ENCODE data around the gene BMPER.

Gene BMPER

DNA sequence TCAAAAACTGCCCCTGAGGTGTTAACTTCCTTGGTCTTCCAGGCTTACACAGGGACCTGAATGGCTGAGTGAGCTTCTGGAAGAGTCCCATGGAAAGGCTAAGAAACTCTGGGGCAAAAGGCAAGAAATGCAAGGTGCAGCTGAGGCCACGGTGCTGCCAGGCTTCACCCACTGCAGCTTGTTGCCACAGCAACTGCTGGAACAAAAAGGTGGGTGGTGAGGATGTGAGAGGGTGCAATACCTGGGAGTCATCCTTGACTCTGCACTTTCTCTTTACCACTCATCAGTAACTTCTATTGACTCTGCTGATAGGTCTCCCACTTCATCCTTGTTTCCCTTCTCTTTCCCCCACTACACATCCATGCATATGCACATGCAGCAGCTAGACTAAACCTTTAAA lies 258.6 kb downstream of the BMPER start:
- ATAC-seq: no peak
- no peak for TF ChIP-seq ESRRG (CRISPR knock-in tag; IDR thresholded peaks at IDR 0.05)
- TF ChIP-seq TCF4 (CRISPR knock-in tag; IDR thresholded peaks at IDR 0.05; ENCODE audit: borderline replicate concordance): no peak
- no peak for TF ChIP-seq PATZ1 (CRISPR knock-in tag; IDR thresholded peaks at IDR 0.05; ENCODE audit: borderline replicate concordance)
- no peak for TF ChIP-seq ARNTL (CRISPR knock-in tag; IDR thresholded peaks at IDR 0.05; ENCODE audit: borderline replicate concordance, low read depth)
- TF ChIP-seq CREB5 (CRISPR knock-in tag; IDR thresholded peaks at IDR 0.05; ENCODE audit: low read depth): no peak
- no peak for TF ChIP-seq TSHZ2 (CRISPR knock-in tag; IDR thresholded peaks at IDR 0.05)
- no peak for TF ChIP-seq ZNF8 (CRISPR knock-in tag; IDR thresholded peaks at IDR 0.05)
- no peak for TF ChIP-seq PPARA (CRISPR knock-in tag; IDR thresholded peaks at IDR 0.05; ENCODE audit: borderline replicate concordance)
- no peak for TF ChIP-seq SNAI2 (CRISPR knock-in tag; IDR thresholded peaks at IDR 0.05)
- TF ChIP-seq ZFP30 (CRISPR knock-in tag; IDR thresholded peaks at IDR 0.05): no peak
- TF ChIP-seq GLIS3 (CRISPR knock-in tag; IDR thresholded peaks at IDR 0.05): no peak
- no peak for TF ChIP-seq OSR1 (CRISPR knock-in tag; IDR thresholded peaks at IDR 0.05)
- TF ChIP-seq, protein P1, sequence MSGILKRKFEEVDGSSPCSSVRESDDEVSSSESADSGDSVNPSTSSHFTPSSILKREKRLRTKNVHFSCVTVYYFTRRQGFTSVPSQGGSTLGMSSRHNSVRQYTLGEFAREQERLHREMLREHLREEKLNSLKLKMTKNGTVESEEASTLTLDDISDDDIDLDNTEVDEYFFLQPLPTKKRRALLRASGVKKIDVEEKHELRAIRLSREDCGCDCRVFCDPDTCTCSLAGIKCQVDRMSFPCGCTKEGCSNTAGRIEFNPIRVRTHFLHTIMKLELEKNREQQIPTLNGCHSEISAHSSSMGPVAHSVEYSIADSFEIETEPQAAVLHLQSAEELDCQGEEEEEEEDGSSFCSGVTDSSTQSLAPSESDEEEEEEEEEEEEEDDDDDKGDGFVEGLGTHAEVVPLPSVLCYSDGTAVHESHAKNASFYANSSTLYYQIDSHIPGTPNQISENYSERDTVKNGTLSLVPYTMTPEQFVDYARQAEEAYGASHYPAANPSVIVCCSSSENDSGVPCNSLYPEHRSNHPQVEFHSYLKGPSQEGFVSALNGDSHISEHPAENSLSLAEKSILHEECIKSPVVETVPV (CRISPR knock-in tag; IDR thresholded peaks at IDR 0.05): no peak
- TF ChIP-seq ZNF70 (CRISPR knock-in tag; IDR thresholded peaks at IDR 0.05): no peak
- no peak for TF ChIP-seq ISL1 (CRISPR knock-in tag; IDR thresholded peaks at IDR 0.05)
- TF ChIP-seq ZFP3 (CRISPR knock-in tag; IDR thresholded peaks at IDR 0.05): no peak
- no peak for TF ChIP-seq TOX (CRISPR knock-in tag; IDR thresholded peaks at IDR 0.05; ENCODE audit: borderline replicate concordance)
- no peak for TF ChIP-seq POU6F1 (CRISPR knock-in tag; IDR thresholded peaks at IDR 0.05; ENCODE audit: borderline replicate concordance, low read depth)
- TF ChIP-seq ZNF565 (CRISPR knock-in tag; conservative IDR thresholded peaks at IDR 0.05; ENCODE audit: low read depth): no peak
- TF ChIP-seq RARB (CRISPR knock-in tag; IDR thresholded peaks at IDR 0.05): no peak

GRCh38 chr7:34165466-34165865 lies 260.1 kb downstream of the BMPER start:
- no peak for ATAC-seq
- TF ChIP-seq PATZ1 (CRISPR knock-in tag; IDR thresholded peaks at IDR 0.05; ENCODE audit: borderline replicate concordance): no peak
- no peak for TF ChIP-seq RARB (CRISPR knock-in tag; IDR thresholded peaks at IDR 0.05)
- TF ChIP-seq, protein P1 (CRISPR knock-in tag; IDR thresholded peaks at IDR 0.05): no peak
- no peak for TF ChIP-seq OSR1 (CRISPR knock-in tag; IDR thresholded peaks at IDR 0.05)
- no peak for TF ChIP-seq SNAI2 (CRISPR knock-in tag; IDR thresholded peaks at IDR 0.05)
- TF ChIP-seq ESRRG (CRISPR knock-in tag; IDR thresholded peaks at IDR 0.05): no peak
- TF ChIP-seq TSHZ2 (CRISPR knock-in tag; IDR thresholded peaks at IDR 0.05): no peak
- TF ChIP-seq POU6F1 (CRISPR knock-in tag; IDR thresholded peaks at IDR 0.05; ENCODE audit: borderline replicate concordance, low read depth): no peak
- no peak for TF ChIP-seq ZC3H10 (CRISPR knock-in tag; IDR thresholded peaks at IDR 0.05)
- no peak for TF ChIP-seq PPARA (CRISPR knock-in tag; IDR thresholded peaks at IDR 0.05; ENCODE audit: borderline replicate concordance)
- no peak for TF ChIP-seq ISL1 (CRISPR knock-in tag; IDR thresholded peaks at IDR 0.05)
- TF ChIP-seq GLIS3 (CRISPR knock-in tag; IDR thresholded peaks at IDR 0.05): no peak
- no peak for TF ChIP-seq ARNTL (CRISPR knock-in tag; IDR thresholded peaks at IDR 0.05; ENCODE audit: borderline replicate concordance, low read depth)
- TF ChIP-seq TOX (CRISPR knock-in tag; IDR thresholded peaks at IDR 0.05; ENCODE audit: borderline replicate concordance): no peak

All from SK-N-SH treated with all-trans-retinoic acid at 6 μM for 48 hours (cell line).